ENCODE data around the gene ZNF337. TPM values are rescaled to one million over a fixed set of nuclear protein-coding genes. Genes with fewer than 3 reads are reported as not detected.

Gene ZNF337
- total and polyA plus RNA-seq, 2 donors (not counting 3 experiments of a cell fraction or from before 2014, with no cell fraction given): 8.5 to 16.7 TPM

DNA sequence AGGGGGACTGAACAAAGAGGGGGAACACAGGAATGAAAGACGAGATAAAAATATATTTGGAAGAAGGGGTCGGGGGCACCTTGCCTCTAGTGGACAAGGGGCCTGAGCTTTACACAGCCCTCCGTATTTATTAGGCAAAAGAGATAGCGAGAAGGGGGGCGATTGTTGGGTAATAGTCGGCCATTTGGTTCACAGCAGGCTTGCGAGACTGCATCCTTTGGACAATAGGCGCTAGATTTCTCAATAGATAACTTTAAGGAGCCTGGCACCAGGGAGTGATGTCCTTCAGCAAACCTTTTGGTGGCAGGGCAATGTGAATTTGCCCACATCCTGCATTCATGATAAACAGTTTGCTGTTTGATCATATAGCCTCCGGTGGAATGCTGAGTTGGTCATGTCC lies 69.9 kb downstream of the ZNF337 start:
- Histone ChIP-seq H3K27me3 (ENCODE audit: control insufficient read depth in 2 of 2, insufficient read depth in 2 of 2, low read length in 2 of 2) (peaks cover 0 to 1% of the 10 kb centered on the region in 2 experiments), H3K9me1 (replicated peaks; ENCODE audit: control insufficient read depth, extremely low read depth, insufficient read depth, low read length) (no peaks in the 10 kb centered on the region), H3K27ac (ENCODE audit: insufficient read depth, low read depth, low read length) (no peak overlapping the region), H2AFZ (ENCODE audit: low read depth, low read length) (no peak overlapping the region), H3K79me2 (ENCODE audit: control insufficient read depth, insufficient read depth, low read length) (peaks cover 17% of the 10 kb centered on the region), H3K4me1 (ENCODE audit: control insufficient read depth, extremely low read depth, insufficient read depth, low read length) (peaks cover 11% of the 10 kb centered on the region), H3K4me2 (ENCODE audit: insufficient read depth, low read length) (no peak overlapping the region), H3K36me3 (ENCODE audit: control insufficient read depth in 2 of 2, extremely low read depth in 1 of 2, insufficient read depth in 2 of 2, low read length in 2 of 2) (no peaks in the 10 kb centered on the region), H3K9me3 (replicated peaks; ENCODE audit: control insufficient read depth, insufficient read depth, low read length) (no peaks in the 10 kb centered on the region), H3K9ac (replicated peaks; ENCODE audit: extremely low read depth, insufficient read depth, low read length) (no peak overlapping the region), H4K20me1 (replicated peaks; ENCODE audit: control insufficient read depth, extremely low read depth, insufficient read depth, low read length) (no peaks in the 10 kb centered on the region), H3K4me3 (replicated peaks in 1 of 3; ENCODE audit: insufficient read depth in 1 of 3, low read depth in 1 of 3, low read length in 3 of 3) (no peak overlapping the region)
- intact Hi-C loops (cut with micrococcal nuclease) (loop anchor here (10.0 kb wide), 1 partner anchor 1522 kb away; no protein-coding TSS in a partner anchor), dilution Hi-C loops (cut with MboI; ENCODE audit: extremely low pct_ligation_motif_present, low sequenced_read_pairs) (no loop called here)
- FAIRE-seq: no peak
- no peak for TF ChIP-seq GATA2 (IDR thresholded peaks at IDR 0.05; ENCODE audit: insufficient read depth, insufficient read length, low read depth, low read length)
- no peak for TF ChIP-seq MYC (IDR thresholded peaks at IDR 0.05; ENCODE audit: low read depth, low read length)
- no peak for TF ChIP-seq POLR2AphosphoS5 (IDR thresholded peaks at IDR 0.05; ENCODE audit: insufficient read depth, low read depth, low read length)
- TF ChIP-seq, protein P1, sequence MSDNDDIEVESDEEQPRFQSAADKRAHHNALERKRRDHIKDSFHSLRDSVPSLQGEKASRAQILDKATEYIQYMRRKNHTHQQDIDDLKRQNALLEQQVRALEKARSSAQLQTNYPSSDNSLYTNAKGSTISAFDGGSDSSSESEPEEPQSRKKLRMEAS (IDR thresholded peaks at IDR 0.05; ENCODE audit: insufficient read depth, insufficient read length): no peak
- no peak for TF ChIP-seq POLR2A (IDR thresholded peaks at IDR 0.05; ENCODE audit: low read depth, low read length)
- TF ChIP-seq, protein P2, sequence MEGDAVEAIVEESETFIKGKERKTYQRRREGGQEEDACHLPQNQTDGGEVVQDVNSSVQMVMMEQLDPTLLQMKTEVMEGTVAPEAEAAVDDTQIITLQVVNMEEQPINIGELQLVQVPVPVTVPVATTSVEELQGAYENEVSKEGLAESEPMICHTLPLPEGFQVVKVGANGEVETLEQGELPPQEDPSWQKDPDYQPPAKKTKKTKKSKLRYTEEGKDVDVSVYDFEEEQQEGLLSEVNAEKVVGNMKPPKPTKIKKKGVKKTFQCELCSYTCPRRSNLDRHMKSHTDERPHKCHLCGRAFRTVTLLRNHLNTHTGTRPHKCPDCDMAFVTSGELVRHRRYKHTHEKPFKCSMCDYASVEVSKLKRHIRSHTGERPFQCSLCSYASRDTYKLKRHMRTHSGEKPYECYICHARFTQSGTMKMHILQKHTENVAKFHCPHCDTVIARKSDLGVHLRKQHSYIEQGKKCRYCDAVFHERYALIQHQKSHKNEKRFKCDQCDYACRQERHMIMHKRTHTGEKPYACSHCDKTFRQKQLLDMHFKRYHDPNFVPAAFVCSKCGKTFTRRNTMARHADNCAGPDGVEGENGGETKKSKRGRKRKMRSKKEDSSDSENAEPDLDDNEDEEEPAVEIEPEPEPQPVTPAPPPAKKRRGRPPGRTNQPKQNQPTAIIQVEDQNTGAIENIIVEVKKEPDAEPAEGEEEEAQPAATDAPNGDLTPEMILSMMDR (IDR thresholded peaks at IDR 0.05; ENCODE audit: extremely low read depth in 1 of 2, insufficient read depth in 1 of 2, low read depth in 1 of 2, low read length in 2 of 2): no peak
- no peak for TF ChIP-seq JUN (IDR thresholded peaks at IDR 0.05; ENCODE audit: borderline replicate concordance, insufficient read depth, insufficient read length, low read depth)
- no peak for TF ChIP-seq FOS (IDR thresholded peaks at IDR 0.05; ENCODE audit: borderline replicate concordance, insufficient read depth, low read length)
- no peak for TF ChIP-seq EZH2 (IDR thresholded peaks at IDR 0.05; ENCODE audit: borderline replicate concordance, low read depth, low read length, severe bottlenecking)
- POLR2A ChIA-PET: no interaction called here
- CTCF ChIA-PET: no interaction called here
- BruUV-seq (replicated peaks): no TSS peak
- no peak for DNase-seq (ENCODE audit: low read depth, low spot score)

All from endothelial cell of umbilical vein (primary cell).